Activated T-cell treated with anti-CD3 and anti-CD28 coated beads, Interleukin-2, amount 50 U/mL, for 4 hours (primary cell): ENCODE data around the gene CHKB. TPM values are rescaled to one million over a fixed set of nuclear protein-coding genes. Genes with fewer than 3 reads are reported as not detected.

Experiments used
- ATAC-seq, 2 donors: fragments of 200-7000 bp; cut with Tn5 transposase; one replicate each; pipeline ENCODE4 v1.10.0; 2021
- DNase-seq: peaks from one replicate; pipeline ENCODE4 v3.0.0-alpha.2; 2020
- H3K27me3 Mint-ChIP-seq: one replicate; pipeline ENCODE4 v1.8.0; 2021; ENCODE audit warnings: low read depth, mixed read lengths
- H3K36me3 Mint-ChIP-seq: one replicate; pipeline ENCODE4 v1.8.0; 2022; ENCODE audit warnings: mixed read lengths; ENCODE audit not compliant: insufficient read depth
- H3K4me1 Mint-ChIP-seq: one replicate; pipeline ENCODE4 v1.8.0; 2021; ENCODE audit warnings: low read depth, mixed read lengths
- H3K4me3 Mint-ChIP-seq: one replicate; pipeline ENCODE4 v1.8.0; 2021; ENCODE audit warnings: mild to moderate bottlenecking, moderate library complexity, mixed read lengths
- H3K9me3 Mint-ChIP-seq: one replicate; pipeline ENCODE4 v1.8.0; 2021; ENCODE audit warnings: mixed read lengths
- total RNA-seq, 3 donors: library from RNA; stranded (reverse); gene quantifications; one replicate each; pipeline ENCODE4 v1.2.1, GENCODE V29; 2021

CHKB gene
- total RNA-seq, 3 donors from 2014 or later, result 56.1 to 63.2 (median 60.7) TPM

DNA sequence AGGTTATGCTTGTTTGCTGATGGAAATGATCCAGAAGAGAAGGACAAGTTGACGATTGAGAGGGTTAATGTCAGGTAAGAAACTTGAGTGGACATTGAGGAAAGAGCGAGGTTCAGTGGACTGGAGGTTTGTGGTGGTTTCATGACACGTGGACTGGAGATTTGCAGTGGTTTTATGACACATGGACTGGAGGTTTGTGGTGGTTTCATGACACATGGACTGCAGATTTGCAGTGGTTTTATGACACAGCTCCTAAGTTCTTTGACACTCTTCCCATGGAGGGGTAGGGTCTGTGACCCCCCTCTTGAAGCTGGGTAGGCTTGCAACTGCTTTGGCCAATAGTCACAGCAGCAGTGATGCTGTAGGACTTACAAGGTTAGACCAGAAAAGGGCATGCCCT, 12.5 kb upstream of the CHKB start:
- Mint-ChIP-seq H3K27me3 (peaks cover 19% of the 10 kb centered on the region), H3K4me3 (no peak overlapping the region), H3K9me3 (no peaks in the 10 kb centered on the region), H3K36me3 (peaks cover 15% of the 10 kb centered on the region), H3K4me1 (peaks cover 5% of the 10 kb centered on the region)
- DNase-seq, result no peak
- ATAC-seq, result no peak

- ATAC-seq (no peak), DNase-seq (no peak)
- Mint-ChIP-seq H3K4me3 (no peak overlapping the region), H3K27me3 (no peaks in the 10 kb centered on the region), H3K9me3 (no peaks in the 10 kb centered on the region), H3K36me3 (peaks cover 6% of the 10 kb centered on the region), H3K4me1 (peaks cover 7% of the 10 kb centered on the region)
Observed at GRCh38 chr22:50587407-50587806, 4.8 kb upstream of the CHKB start.

GRCh38 chr22:50586416-50586815, 3.8 kb upstream of the CHKB start:
- no peaks in the 10 kb centered on the region for H3K9me3 Mint-ChIP-seq
- peaks cover 9% of the 10 kb centered on the region for H3K4me1 Mint-ChIP-seq
- no peak for DNase-seq
- no peak for ATAC-seq
- peaks cover 2% of the 10 kb centered on the region for H3K36me3 Mint-ChIP-seq
- no peak overlapping the region for H3K4me3 Mint-ChIP-seq
- no peaks in the 10 kb centered on the region for H3K27me3 Mint-ChIP-seq

- H3K36me3 Mint-ChIP-seq, result no peaks in the 10 kb centered on the region
- no peaks in the 10 kb centered on the region for H3K27me3 Mint-ChIP-seq
- no peak for ATAC-seq
- peaks cover 10% of the 10 kb centered on the region for H3K4me1 Mint-ChIP-seq
- no peak overlapping the region for H3K4me3 Mint-ChIP-seq
- H3K9me3 Mint-ChIP-seq, result no peaks in the 10 kb centered on the region
- DNase-seq, result no peak
Observed at GRCh38 chr22:50585781-50586180, 3.1 kb upstream of the CHKB start.

GRCh38 chr22:50585238-50585637, 2.6 kb upstream of the CHKB start:
- Mint-ChIP-seq H3K36me3 (peaks cover under 1% of the 10 kb centered on the region), H3K9me3 (no peaks in the 10 kb centered on the region), H3K27me3 (no peaks in the 10 kb centered on the region), H3K4me3 (no peak overlapping the region), H3K4me1 (peaks cover 12% of the 10 kb centered on the region)
- DNase-seq, result no peak
- no peak for ATAC-seq

DNA sequence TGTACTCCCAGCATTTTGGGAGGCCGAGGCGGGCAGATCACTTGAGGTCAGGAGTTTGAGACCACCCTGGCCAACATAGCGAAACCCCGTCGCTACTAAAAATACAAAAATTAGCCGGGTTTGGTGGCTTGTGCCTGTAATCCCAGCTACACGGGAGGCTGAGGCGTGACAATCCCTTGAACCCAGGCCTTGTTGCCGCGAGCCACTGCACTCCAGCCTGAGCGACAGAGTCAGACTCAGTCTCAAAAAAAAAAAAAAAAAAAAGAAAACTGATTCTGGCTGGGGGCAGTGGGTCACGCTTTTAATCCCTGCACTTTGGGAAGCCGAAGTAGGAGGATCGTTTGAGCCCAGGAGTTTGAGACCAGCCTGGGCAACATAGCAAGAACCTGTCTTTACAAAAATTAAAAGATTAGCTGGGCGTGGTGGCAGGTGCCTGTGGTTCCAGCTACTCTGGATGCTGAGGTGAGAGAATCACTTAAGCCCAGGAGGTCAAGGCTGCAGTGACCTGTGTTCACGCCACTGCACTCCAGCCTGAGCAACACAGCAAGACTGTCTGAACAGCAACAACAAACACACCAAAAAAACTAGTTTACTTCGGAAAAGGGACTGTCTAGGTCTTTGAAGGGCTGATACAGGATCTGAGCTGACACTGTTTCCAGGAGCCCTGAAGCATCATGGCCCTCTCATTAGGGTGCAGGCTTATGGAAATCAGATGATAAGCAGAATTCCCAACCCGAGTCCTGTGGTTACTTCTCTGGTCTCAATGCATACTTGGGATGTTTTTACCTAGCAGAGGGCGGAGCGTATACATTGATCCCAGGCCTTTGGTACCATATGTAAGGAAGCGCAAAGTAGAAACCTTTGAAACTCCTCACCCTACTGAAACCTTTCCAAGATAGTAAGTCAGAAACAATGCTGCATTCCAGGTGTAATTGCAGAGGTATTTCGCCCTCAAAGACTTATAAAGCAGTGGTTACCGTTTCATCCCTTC, 1.8 kb upstream of the CHKB start:
- no peak for DNase-seq
- Mint-ChIP-seq H3K36me3 (peaks cover 5% of the 10 kb centered on the region), H3K4me3 (peak overlapping the region; percentile 88), H3K9me3 (no peaks in the 10 kb centered on the region), H3K27me3 (no peaks in the 10 kb centered on the region), H3K4me1 (peaks cover 16% of the 10 kb centered on the region)
- no peak for ATAC-seq

DNA sequence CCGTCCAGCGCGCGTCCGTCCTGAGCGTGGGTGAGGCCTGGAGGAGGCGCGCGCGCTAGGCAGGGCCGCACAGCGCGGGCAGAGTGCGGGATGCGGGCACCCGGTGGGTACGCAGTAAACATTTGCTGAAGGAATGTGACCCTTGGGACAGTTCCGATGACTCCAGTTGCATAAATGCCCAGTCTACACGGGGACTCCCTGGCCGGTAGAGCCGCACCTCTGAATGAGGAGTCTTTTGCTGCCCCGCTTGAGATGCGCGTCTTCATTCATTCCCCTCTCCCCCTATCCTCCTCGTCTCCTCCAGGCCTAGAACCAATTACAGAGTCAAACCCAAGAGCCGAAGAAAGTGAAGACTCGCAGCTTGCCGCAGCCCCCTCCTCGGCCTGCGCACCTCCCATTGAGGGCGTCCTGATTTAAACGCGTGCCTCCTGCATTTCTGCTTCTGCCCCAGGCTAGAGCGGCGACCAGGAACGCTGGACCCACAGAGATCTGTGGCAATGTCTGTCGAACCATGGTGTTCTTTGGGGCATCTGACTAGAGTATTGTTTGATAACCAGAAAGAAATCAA, 729 bp upstream of the CHKB start:
- H3K36me3 Mint-ChIP-seq, result peaks cover 5% of the 10 kb centered on the region
- peak overlapping the region; percentile 88 for H3K4me3 Mint-ChIP-seq
- DNase-seq (no peak), ATAC-seq (peak; percentile 8 to 14)
- no peaks in the 10 kb centered on the region for H3K27me3 Mint-ChIP-seq
- peaks cover 16% of the 10 kb centered on the region for H3K4me1 Mint-ChIP-seq
- no peaks in the 10 kb centered on the region for H3K9me3 Mint-ChIP-seq

DNA sequence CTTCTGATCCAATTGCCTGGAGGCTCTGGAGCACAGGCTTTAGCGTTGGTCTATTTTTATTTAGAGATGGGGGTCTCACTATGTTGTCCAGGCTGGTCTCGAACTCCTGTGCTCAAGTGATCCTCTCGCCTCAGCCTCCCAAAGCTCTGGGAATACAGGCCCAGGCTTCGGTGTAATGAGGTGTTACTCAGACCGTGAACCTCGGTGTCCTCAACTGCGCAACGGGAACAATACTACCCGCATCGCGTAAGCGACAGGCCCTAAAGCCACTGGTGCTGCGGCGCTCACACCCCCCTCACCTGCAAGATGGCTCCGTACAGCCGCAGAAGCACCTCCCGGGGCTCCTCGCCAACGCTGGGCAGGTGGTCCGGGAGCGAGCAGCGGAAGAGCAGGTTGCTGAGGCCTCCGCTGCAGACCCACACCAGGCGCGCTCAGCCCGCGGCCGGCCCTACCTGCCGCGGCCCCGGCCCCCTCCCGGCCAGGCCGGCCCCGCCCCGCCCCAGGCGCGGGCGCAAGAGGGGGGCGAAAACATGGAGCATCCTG, 628 bp downstream of the CHKB start:
- peak overlapping the region; percentile 88 for H3K4me3 Mint-ChIP-seq
- no peaks in the 10 kb centered on the region for H3K27me3 Mint-ChIP-seq
- H3K4me1 Mint-ChIP-seq, result peaks cover 23% of the 10 kb centered on the region
- H3K9me3 Mint-ChIP-seq, result no peaks in the 10 kb centered on the region
- ATAC-seq (peak; percentile 2 to 4), DNase-seq (peak; percentile 18)
- peaks cover 5% of the 10 kb centered on the region for H3K36me3 Mint-ChIP-seq

- peaks cover 5% of the 10 kb centered on the region for H3K36me3 Mint-ChIP-seq
- H3K4me3 Mint-ChIP-seq, result peak overlapping the region; percentile 84
- peaks cover 23% of the 10 kb centered on the region for H3K4me1 Mint-ChIP-seq
- H3K27me3 Mint-ChIP-seq, result no peaks in the 10 kb centered on the region
- DNase-seq (no peak), ATAC-seq (no peak)
- no peaks in the 10 kb centered on the region for H3K9me3 Mint-ChIP-seq
Observed at GRCh38 chr22:50581031-50581949, 1.4 kb downstream of the CHKB start.

DNA sequence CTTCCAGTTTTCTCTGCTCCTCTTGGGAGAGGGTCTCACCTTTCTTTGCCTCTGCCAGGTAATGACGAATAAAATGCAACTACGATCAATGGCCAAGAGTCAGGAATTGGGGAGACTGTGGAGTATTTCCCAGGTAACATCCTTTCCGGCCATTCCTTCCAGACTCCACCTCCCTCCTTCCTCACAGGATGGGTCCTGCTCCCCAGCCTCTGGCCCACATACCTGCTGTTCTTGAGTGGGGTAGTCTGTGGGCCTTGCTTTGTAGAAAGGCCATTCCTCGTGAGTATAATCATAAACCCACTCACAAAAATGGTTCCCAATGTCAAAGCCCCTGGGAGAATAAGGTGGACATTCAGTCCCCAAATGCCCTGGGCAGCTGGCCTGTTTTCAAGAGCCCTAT, 2.9 kb downstream of the CHKB start:
- DNase-seq (no peak), ATAC-seq (no peak)
- Mint-ChIP-seq H3K9me3 (no peaks in the 10 kb centered on the region), H3K27me3 (no peaks in the 10 kb centered on the region), H3K4me1 (peaks cover 23% of the 10 kb centered on the region), H3K4me3 (no peak overlapping the region), H3K36me3 (peaks cover 5% of the 10 kb centered on the region)

- H3K9me3 Mint-ChIP-seq, result no peaks in the 10 kb centered on the region
- H3K36me3 Mint-ChIP-seq, result peaks cover 5% of the 10 kb centered on the region
- H3K4me1 Mint-ChIP-seq, result peaks cover 22% of the 10 kb centered on the region
- H3K4me3 Mint-ChIP-seq, result no peak overlapping the region
- no peaks in the 10 kb centered on the region for H3K27me3 Mint-ChIP-seq
- ATAC-seq (no peak), DNase-seq (no peak)
Observed at GRCh38 chr22:50578776-50579310, 3.8 kb downstream of the CHKB start.

- H3K4me3 Mint-ChIP-seq, result no peak within 1 kb of the TSS
- H3K9me3 Mint-ChIP-seq, result no peaks in the 10 kb centered on the region
- peaks cover 17% of the 10 kb centered on the region for H3K4me1 Mint-ChIP-seq
- no peak for DNase-seq
- H3K27me3 Mint-ChIP-seq, result no peaks in the 10 kb centered on the region
- peaks cover 5% of the 10 kb centered on the region for H3K36me3 Mint-ChIP-seq
- no peak for ATAC-seq
Observed at GRCh38 chr22:50577987-50578775, 4.5 kb downstream of the CHKB start, which contains the start of gene CPT1B. Gene CPT1B (minus strand): TSS chr22:50578427. CDS start chr22:50577915, 512 bp downstream.

- Mint-ChIP-seq H3K9me3 (no peaks in the 10 kb centered on the region), H3K4me3 (no peak overlapping the region), H3K36me3 (peaks cover 5% of the 10 kb centered on the region), H3K4me1 (peaks cover 17% of the 10 kb centered on the region), H3K27me3 (no peaks in the 10 kb centered on the region)
- ATAC-seq, result no peak
- no peak for DNase-seq
Observed at GRCh38 chr22:50577697-50577986, 5.0 kb downstream of the CHKB start.
